Activated CD4-positive, alpha-beta T cell treated with anti-CD3 and anti-CD28 coated beads for 36 hours (primary cell): ENCODE results near the gene TFAP2A. TPM values are rescaled to one million over a fixed set of nuclear protein-coding genes. Genes with fewer than 3 reads are reported as not detected.

Experiments used
- ATAC-seq: fragments of 200-7000 bp; cut with Tn5 transposase; one replicate; pipeline ENCODE4 v1.10.0; 2021; ENCODE audit warnings: mild to moderate bottlenecking, moderate library complexity
- CTCF ChIA-PET: fragments of 350-600 bp; sonication (Branson Sonifier 250); formaldehyde crosslinking; loops from one replicate; lab custom pipeline; 2021; ENCODE audit warnings: antibody characterized with exemption; lab: Charles Lee
- POLR2A ChIA-PET: fragments of 350-600 bp; sonication (Branson Sonifier 250); formaldehyde crosslinking; loops from one replicate; lab custom pipeline; 2021; ENCODE audit warnings: antibody characterized with exemption, inconsistent platforms; lab: Charles Lee
- DNase-seq: peaks from one replicate; pipeline ENCODE4 v3.0.0-alpha.2; 2020
- H3K27ac Mint-ChIP-seq: one replicate; pipeline ENCODE4 v1.8.0; 2021; ENCODE audit warnings: mixed read lengths
- H3K27me3 Mint-ChIP-seq: one replicate; pipeline ENCODE4 v1.8.0; 2021; ENCODE audit warnings: mixed read lengths
- H3K36me3 Mint-ChIP-seq: one replicate; pipeline ENCODE4 v1.8.0; 2021; ENCODE audit warnings: low read depth, mixed read lengths
- H3K4me1 Mint-ChIP-seq: one replicate; pipeline ENCODE4 v1.8.0; 2021; ENCODE audit warnings: mixed read lengths
- H3K4me3 Mint-ChIP-seq: one replicate; pipeline ENCODE4 v1.8.0; 2021; ENCODE audit warnings: mild to moderate bottlenecking, moderate library complexity, mixed read lengths
- H3K9me3 Mint-ChIP-seq: one replicate; pipeline ENCODE4 v1.8.0; 2021; ENCODE audit warnings: low read depth, mixed read lengths
- intact Hi-C, 2 experiments: fragments of 100-400 bp; cut with DNase I in 1 of 2; cut with micrococcal nuclease in 1 of 2; formaldehyde crosslinking; loops; one replicate each; pipeline versions ENCODE4 v1.14.2 to v1.15.1; 2022 to 2024; cut with DNase I, micrococcal nuclease
- total RNA-seq, 2 experiments: library from RNA; stranded (reverse); gene quantifications; one replicate each; pipeline ENCODE4 v1.2.3, GENCODE V29; 2021

The TFAP2A gene
- total RNA-seq, 2 experiments from 2014 or later = 0.23 to 0.26 TPM

GRCh38 chr6:10446548-10446947 is 31.7 kb upstream of the TFAP2A start:
- peaks cover 19% of the 10 kb centered on the region for H3K27me3 Mint-ChIP-seq
- no peaks in the 10 kb centered on the region for H3K9me3 Mint-ChIP-seq
- CTCF ChIA-PET = interaction anchor here (0.9 kb wide), 1 partner anchor 9 kb away, joined by 4 read pairs; no protein-coding TSS in a partner anchor

GRCh38 chr6:10441655-10442009 is 26.8 kb upstream of the TFAP2A start:
- POLR2A ChIA-PET = no interaction called here
- no peak for ATAC-seq
- Mint-ChIP-seq H3K36me3 (no peaks in the 10 kb centered on the region), H3K27me3 (peaks cover 17% of the 10 kb centered on the region), H3K4me1 (no peaks in the 10 kb centered on the region), H3K9me3 (no peaks in the 10 kb centered on the region), H3K4me3 (no peak overlapping the region), H3K27ac (no peak overlapping the region)
- intact Hi-C loops = no loop called here
- CTCF ChIA-PET = no interaction called here
- DNase-seq = no peak

More at GRCh38 chr6:10446548-10446947, 31.7 kb upstream of the TFAP2A start:
- H3K27ac Mint-ChIP-seq = no peak overlapping the region
- no peaks in the 10 kb centered on the region for H3K4me1 Mint-ChIP-seq
- H3K4me3 Mint-ChIP-seq = no peak overlapping the region
- intact Hi-C loops = no loop called here
- no peak for DNase-seq
- H3K36me3 Mint-ChIP-seq = no peaks in the 10 kb centered on the region
- POLR2A ChIA-PET = no interaction called here
- no peak for ATAC-seq

- no peaks in the 10 kb centered on the region for H3K36me3 Mint-ChIP-seq
- H3K27me3 Mint-ChIP-seq = peaks cover 17% of the 10 kb centered on the region
- ATAC-seq (no peak), DNase-seq (no peak)
- H3K4me3 Mint-ChIP-seq = no peak overlapping the region
- H3K4me1 Mint-ChIP-seq = no peaks in the 10 kb centered on the region
- CTCF ChIA-PET = no interaction called here
- H3K27ac Mint-ChIP-seq = no peak overlapping the region
- POLR2A ChIA-PET = no interaction called here
- H3K9me3 Mint-ChIP-seq = no peaks in the 10 kb centered on the region
- intact Hi-C loops = no loop called here
These were observed 26.3 kb upstream of the TFAP2A start for GRCh38 chr6:10441004-10441654.

GRCh38 chr6:10437891-10438290 is 23.0 kb upstream of the TFAP2A start:
- POLR2A ChIA-PET = no interaction called here
- no peaks in the 10 kb centered on the region for H3K36me3 Mint-ChIP-seq
- intact Hi-C loops = loop anchor here (5.0 to 10.0 kb wide), 2 partner anchors 663 to 1456 kb away; no protein-coding TSS in a partner anchor

GRCh38 chr6:10434235-10434634 is 19.4 kb upstream of the TFAP2A start:
- POLR2A ChIA-PET = no interaction called here
- H3K36me3 Mint-ChIP-seq = no peaks in the 10 kb centered on the region
- H3K4me3 Mint-ChIP-seq = no peak overlapping the region
- ATAC-seq (no peak), DNase-seq (no peak)
- no peaks in the 10 kb centered on the region for H3K9me3 Mint-ChIP-seq
- H3K27me3 Mint-ChIP-seq = peaks cover 30% of the 10 kb centered on the region
- CTCF ChIA-PET = interaction anchor here (1.1 to 1.7 kb wide), 2 partner anchors 15 to 1451 kb away, joined by 4 to 6 read pairs; no protein-coding TSS in a partner anchor
- H3K4me1 Mint-ChIP-seq = peaks cover 9% of the 10 kb centered on the region
- no peak overlapping the region for H3K27ac Mint-ChIP-seq
- intact Hi-C loops = loop anchor here (2.0 to 10.0 kb wide), 4 partner anchors 177 to 1451 kb away; no protein-coding TSS in a partner anchor

More at GRCh38 chr6:10437891-10438290, 23.0 kb upstream of the TFAP2A start:
- DNase-seq = no peak
- Mint-ChIP-seq H3K9me3 (no peaks in the 10 kb centered on the region), H3K27ac (no peak overlapping the region), H3K4me3 (no peak overlapping the region), H3K27me3 (peaks cover 19% of the 10 kb centered on the region), H3K4me1 (no peaks in the 10 kb centered on the region)
- ATAC-seq = no peak
- CTCF ChIA-PET = interaction anchor here (0.9 to 1.5 kb wide), 3 partner anchors 8 to 364 kb away, joined by 3 to 4 read pairs (median 4); no protein-coding TSS in a partner anchor

GRCh38 chr6:10433322-10433721 is 18.4 kb upstream of the TFAP2A start:
- CTCF ChIA-PET = interaction anchor here (0.6 to 1.1 kb wide), 2 partner anchors 16 to 595 kb away, joined by 3 to 4 read pairs; no protein-coding TSS in a partner anchor
- no peaks in the 10 kb centered on the region for H3K9me3 Mint-ChIP-seq

GRCh38 chr6:10431423-10432164 is 16.7 kb upstream of the TFAP2A start:
- ATAC-seq = no peak

More at GRCh38 chr6:10433322-10433721, 18.4 kb upstream of the TFAP2A start:
- Mint-ChIP-seq H3K27ac (no peak overlapping the region), H3K4me3 (no peak overlapping the region), H3K27me3 (peaks cover 37% of the 10 kb centered on the region), H3K36me3 (no peaks in the 10 kb centered on the region), H3K4me1 (peaks cover 9% of the 10 kb centered on the region)
- intact Hi-C loops = loop anchor here (5.0 to 10.0 kb wide), 3 partner anchors 176 to 891 kb away; no protein-coding TSS in a partner anchor
- POLR2A ChIA-PET = no interaction called here
- ATAC-seq (no peak), DNase-seq (no peak)

GRCh38 chr6:10429638-10430427 is 15.0 kb upstream of the TFAP2A start:
- ChIA-PET CTCF (interaction anchor here (0.5 to 1.5 kb wide), 14 partner anchors 8 to 1446 kb away, joined by 3 to 5 read pairs (median 3); partner anchors contain the start of gene TFAP2A), POLR2A (no interaction called here)
- DNase-seq (no peak), ATAC-seq (peak; percentile 65)
- peaks cover 59% of the 10 kb centered on the region for H3K27me3 Mint-ChIP-seq
- H3K36me3 Mint-ChIP-seq = no peaks in the 10 kb centered on the region
- peak overlapping the region; percentile 55 for H3K27ac Mint-ChIP-seq
- no peaks in the 10 kb centered on the region for H3K9me3 Mint-ChIP-seq
- H3K4me3 Mint-ChIP-seq = peak overlapping the region; percentile 11
- H3K4me1 Mint-ChIP-seq = peaks cover 19% of the 10 kb centered on the region
- intact Hi-C loops = loop anchor here (1.0 to 10.0 kb wide), 8 partner anchors 49 to 1179 kb away; no protein-coding TSS in a partner anchor

More at GRCh38 chr6:10431423-10432164, 16.7 kb upstream of the TFAP2A start:
- Mint-ChIP-seq H3K9me3 (no peaks in the 10 kb centered on the region), H3K4me1 (peaks cover 11% of the 10 kb centered on the region), H3K4me3 (no peak overlapping the region), H3K27me3 (peaks cover 46% of the 10 kb centered on the region), H3K27ac (no peak overlapping the region), H3K36me3 (no peaks in the 10 kb centered on the region)
- intact Hi-C loops = loop anchor here (5.0 to 10.0 kb wide), 3 partner anchors 174 to 889 kb away; no protein-coding TSS in a partner anchor
- no peak for DNase-seq
- ChIA-PET CTCF (interaction anchor here (0.6 kb wide), 1 partner anchor 398 kb away, joined by 3 read pairs; no protein-coding TSS in a partner anchor), POLR2A (no interaction called here)

- no peaks in the 10 kb centered on the region for H3K36me3 Mint-ChIP-seq
- ChIA-PET CTCF (interaction anchor here (0.5 to 0.6 kb wide), 2 partner anchors 10 to 52 kb away, joined by 3 read pairs; no protein-coding TSS in a partner anchor), POLR2A (no interaction called here)
- H3K27me3 Mint-ChIP-seq = peaks cover 77% of the 10 kb centered on the region
- no peaks in the 10 kb centered on the region for H3K9me3 Mint-ChIP-seq
- intact Hi-C loops = loop anchor here in 1 of 2 experiments (5.0 kb wide), 2 partner anchors 170 to 1175 kb away; no protein-coding TSS in a partner anchor
- H3K4me1 Mint-ChIP-seq = peaks cover 19% of the 10 kb centered on the region
- peak overlapping the region; percentile 51 for H3K4me3 Mint-ChIP-seq
- DNase-seq = no peak
- no peak overlapping the region for H3K27ac Mint-ChIP-seq
- ATAC-seq = no peak
These were observed 12.0 kb upstream of the TFAP2A start for GRCh38 chr6:10426781-10427279.

GRCh38 chr6:10425975-10426780 is 11.3 kb upstream of the TFAP2A start:
- DNase-seq = no peak
- H3K9me3 Mint-ChIP-seq = no peaks in the 10 kb centered on the region
- H3K4me1 Mint-ChIP-seq = peaks cover 19% of the 10 kb centered on the region
- no peak overlapping the region for H3K27ac Mint-ChIP-seq
- ChIA-PET POLR2A (no interaction called here), CTCF (no interaction called here)
- intact Hi-C loops = loop anchor here in 1 of 2 experiments (5.0 kb wide), 2 partner anchors 169 to 1174 kb away; no protein-coding TSS in a partner anchor
- peaks cover 80% of the 10 kb centered on the region for H3K27me3 Mint-ChIP-seq
- peak overlapping the region; percentile 51 for H3K4me3 Mint-ChIP-seq
- no peaks in the 10 kb centered on the region for H3K36me3 Mint-ChIP-seq
- no peak for ATAC-seq
